Activated naive CD8-positive, alpha-beta T cell treated with anti-CD3 and anti-CD28 coated beads, Interleukin-2, amount 50 U/mL, for 24 hours (primary cell): ENCODE measurements around the gene CD6.

ENCODE experiments used
- ATAC-seq: fragments of 150-1000 bp; cut with Tn5 transposase; one replicate; pipeline ENCODE4 v1.10.0; 2021
- DNase-seq: peaks from one replicate; pipeline ENCODE4 v3.0.0; 2021
- H3K27ac Mint-ChIP-seq: one replicate; pipeline ENCODE4 v1.8.0; 2021; ENCODE audit warnings: mild to moderate bottlenecking, mixed read lengths
- H3K27me3 Mint-ChIP-seq: one replicate; pipeline ENCODE4 v1.8.0; 2021; ENCODE audit warnings: mixed read lengths
- H3K36me3 Mint-ChIP-seq: one replicate; pipeline ENCODE4 v1.8.0; 2021; ENCODE audit warnings: low read depth, mixed read lengths
- H3K4me1 Mint-ChIP-seq: one replicate; pipeline ENCODE4 v1.8.0; 2021; ENCODE audit warnings: mixed read lengths
- H3K4me3 Mint-ChIP-seq: one replicate; pipeline ENCODE4 v1.8.0; 2021; ENCODE audit warnings: mild to moderate bottlenecking, moderate library complexity, mixed read lengths
- H3K9me3 Mint-ChIP-seq: one replicate; pipeline ENCODE4 v1.8.0; 2021; ENCODE audit warnings: mixed read lengths

Gene CD6

GRCh38 chr11:61010466-61011228 is 39.2 kb downstream of the CD6 start:
- no peaks in the 10 kb centered on the region for H3K9me3 Mint-ChIP-seq
- H3K27me3 Mint-ChIP-seq, result no peaks in the 10 kb centered on the region
- no peak overlapping the region for H3K27ac Mint-ChIP-seq
- H3K36me3 Mint-ChIP-seq, result peaks cover 56% of the 10 kb centered on the region
- no peak overlapping the region for H3K4me3 Mint-ChIP-seq
- H3K4me1 Mint-ChIP-seq, result peaks cover 46% of the 10 kb centered on the region
- ATAC-seq (no peak), DNase-seq (no peak)

- peaks cover 43% of the 10 kb centered on the region for H3K4me1 Mint-ChIP-seq
- DNase-seq (no peak), ATAC-seq (no peak)
- no peak overlapping the region for H3K27ac Mint-ChIP-seq
- H3K4me3 Mint-ChIP-seq, result no peak overlapping the region
- H3K36me3 Mint-ChIP-seq, result peaks cover 58% of the 10 kb centered on the region
- H3K9me3 Mint-ChIP-seq, result no peaks in the 10 kb centered on the region
- H3K27me3 Mint-ChIP-seq, result no peaks in the 10 kb centered on the region
These were observed 39.9 kb downstream of the CD6 start for GRCh38 chr11:61011229-61011870.

GRCh38 chr11:61011950-61012736 is 40.7 kb downstream of the CD6 start:
- Mint-ChIP-seq H3K4me3 (no peak overlapping the region), H3K27ac (peak overlapping the region; percentile 72), H3K36me3 (peaks cover 53% of the 10 kb centered on the region), H3K9me3 (no peaks in the 10 kb centered on the region), H3K27me3 (no peaks in the 10 kb centered on the region), H3K4me1 (peaks cover 39% of the 10 kb centered on the region)
- DNase-seq, result no peak
- no peak for ATAC-seq

GRCh38 chr11:61012737-61013215 is 41.3 kb downstream of the CD6 start:
- ATAC-seq, result no peak
- H3K9me3 Mint-ChIP-seq, result no peaks in the 10 kb centered on the region
- H3K4me1 Mint-ChIP-seq, result peaks cover 40% of the 10 kb centered on the region
- no peak overlapping the region for H3K4me3 Mint-ChIP-seq
- H3K36me3 Mint-ChIP-seq, result peaks cover 57% of the 10 kb centered on the region
- peak overlapping the region; percentile 72 for H3K27ac Mint-ChIP-seq
- DNase-seq, result no peak
- no peaks in the 10 kb centered on the region for H3K27me3 Mint-ChIP-seq

- DNase-seq (no peak), ATAC-seq (no peak)
- Mint-ChIP-seq H3K36me3 (peaks cover 48% of the 10 kb centered on the region), H3K27ac (peak overlapping the region; percentile 77), H3K4me1 (peaks cover 55% of the 10 kb centered on the region), H3K4me3 (no peak overlapping the region), H3K27me3 (no peaks in the 10 kb centered on the region), H3K9me3 (no peaks in the 10 kb centered on the region)
These were observed 46.6 kb downstream of the CD6 start for GRCh38 chr11:61018059-61018458.

- Mint-ChIP-seq H3K27me3 (no peaks in the 10 kb centered on the region), H3K4me3 (no peak overlapping the region), H3K4me1 (peaks cover 64% of the 10 kb centered on the region), H3K36me3 (peaks cover 40% of the 10 kb centered on the region), H3K9me3 (no peaks in the 10 kb centered on the region), H3K27ac (peak overlapping the region; percentile 94)
- DNase-seq (no peak), ATAC-seq (no peak)
These were observed 47.8 kb downstream of the CD6 start for GRCh38 chr11:61019037-61019831.

- peaks cover 42% of the 10 kb centered on the region for H3K36me3 Mint-ChIP-seq
- DNase-seq, result no peak
- H3K9me3 Mint-ChIP-seq, result no peaks in the 10 kb centered on the region
- peak overlapping the region; percentile 94 for H3K27ac Mint-ChIP-seq
- H3K4me3 Mint-ChIP-seq, result no peak overlapping the region
- peaks cover 70% of the 10 kb centered on the region for H3K4me1 Mint-ChIP-seq
- no peak for ATAC-seq
- H3K27me3 Mint-ChIP-seq, result no peaks in the 10 kb centered on the region
These were observed 48.4 kb downstream of the CD6 start for GRCh38 chr11:61019832-61020405.

- DNase-seq, result no peak
- ATAC-seq, result no peak
- H3K36me3 Mint-ChIP-seq, result peaks cover 42% of the 10 kb centered on the region
- H3K4me1 Mint-ChIP-seq, result peaks cover 75% of the 10 kb centered on the region
- no peaks in the 10 kb centered on the region for H3K9me3 Mint-ChIP-seq
- no peaks in the 10 kb centered on the region for H3K27me3 Mint-ChIP-seq
- H3K4me3 Mint-ChIP-seq, result peak overlapping the region; percentile 72
- peak overlapping the region; percentile 94 for H3K27ac Mint-ChIP-seq
These were observed 49.2 kb downstream of the CD6 start for GRCh38 chr11:61020551-61021235.

- H3K4me1 Mint-ChIP-seq, result peaks cover 80% of the 10 kb centered on the region
- no peaks in the 10 kb centered on the region for H3K9me3 Mint-ChIP-seq
- peak; percentile 82 for DNase-seq
- H3K36me3 Mint-ChIP-seq, result peaks cover 36% of the 10 kb centered on the region
- no peaks in the 10 kb centered on the region for H3K27me3 Mint-ChIP-seq
- H3K4me3 Mint-ChIP-seq, result peak overlapping the region; percentile 72
- peak; percentile 41 for ATAC-seq
- peak overlapping the region; percentile 94 for H3K27ac Mint-ChIP-seq
These were observed 50.3 kb downstream of the CD6 start for GRCh38 chr11:61021661-61022212.

GRCh38 chr11:61022311-61023085 is 51.0 kb downstream of the CD6 start:
- Mint-ChIP-seq H3K36me3 (peaks cover 38% of the 10 kb centered on the region), H3K4me3 (peak overlapping the region; percentile 72), H3K9me3 (no peaks in the 10 kb centered on the region), H3K27me3 (no peaks in the 10 kb centered on the region), H3K27ac (peak overlapping the region; percentile 94), H3K4me1 (peaks cover 83% of the 10 kb centered on the region)
- DNase-seq (peak; percentile 54), ATAC-seq (peak; percentile 6)

- ATAC-seq, result peak; percentile 35
- Mint-ChIP-seq H3K36me3 (peaks cover 39% of the 10 kb centered on the region), H3K27ac (peak overlapping the region; percentile 94), H3K27me3 (no peaks in the 10 kb centered on the region), H3K4me3 (peak overlapping the region; percentile 72), H3K4me1 (peaks cover 83% of the 10 kb centered on the region), H3K9me3 (no peaks in the 10 kb centered on the region)
- peak; percentile 73 for DNase-seq
These were observed 51.8 kb downstream of the CD6 start for GRCh38 chr11:61023086-61023965.

- DNase-seq (no peak), ATAC-seq (no peak)
- no peaks in the 10 kb centered on the region for H3K27me3 Mint-ChIP-seq
- H3K36me3 Mint-ChIP-seq, result peaks cover 39% of the 10 kb centered on the region
- peak overlapping the region; percentile 94 for H3K27ac Mint-ChIP-seq
- H3K9me3 Mint-ChIP-seq, result no peaks in the 10 kb centered on the region
- H3K4me3 Mint-ChIP-seq, result peak overlapping the region; percentile 72
- peaks cover 85% of the 10 kb centered on the region for H3K4me1 Mint-ChIP-seq
These were observed 52.5 kb downstream of the CD6 start for GRCh38 chr11:61023966-61024295.
